Measurements from ENCODE around the gene MTUS2. TPM values are rescaled to one million over a fixed set of nuclear protein-coding genes. Genes with fewer than 3 reads are reported as not detected.

The MTUS2 gene
- total and polyA plus RNA-seq, 10 of the 15 experiments (the other 5 are each of a cell fraction or from before 2014, with no cell fraction given) = under 0.01 to 0.05 (median 0.02) TPM; not detected in 6

GRCh38 chr13:29266756-29267733 is 446.9 kb downstream of the MTUS2 start:
- intact Hi-C loops (cut with micrococcal nuclease; ENCODE audit: unreplicated experiment) = no loop called here
- no peaks in the 10 kb centered on the region for H3K4me1 ChIP-seq (ENCODE audit: control insufficient read depth, insufficient read depth, low read length)
- FAIRE-seq (no peak), ATAC-seq (no peak), DNase-seq (ENCODE audit: low read depth, low spot score) (no peak)
- in situ Hi-C loops (cut with MboI) = no loop called here
- ChIA-PET POLR2A (no interaction called here), RAD21 (ENCODE audit: unreplicated experiment) (no interaction called here), CTCF (no interaction called here), SMC1A (ENCODE audit: uncharacterized antibody, unreplicated experiment) (no interaction called here)
- H3K36me3 ChIP-seq (ENCODE audit: control insufficient read depth in 2 of 2, insufficient read depth in 2 of 2, low read length in 1 of 2) = no peaks in the 10 kb centered on the region
- no peak overlapping the region for H3K4me3 ChIP-seq
- no peak overlapping the region for H3K27ac ChIP-seq (ENCODE audit: control insufficient read depth, insufficient read depth)
- no peaks in the 10 kb centered on the region for H3K79me2 ChIP-seq (ENCODE audit: control insufficient read depth, insufficient read depth, low read length)
- no TSS peak for BruUV-seq (replicated peaks)
- no peak overlapping the region for H2AFZ ChIP-seq (ENCODE audit: control insufficient read depth, low read depth, low read length)
- no peaks in the 10 kb centered on the region; the same call in 2 of the 3 replicates for H3K9me3 ChIP-seq (replicated peaks; ENCODE audit: control insufficient read depth, insufficient read depth, low read length)
- H3K27me3 ChIP-seq (replicated peaks in 1 of 2; ENCODE audit: control insufficient read depth in 2 of 2, insufficient read depth in 2 of 2, low read length in 1 of 2) = no peaks in the 10 kb centered on the region
- TF ChIP-seq NR2F1 (conservative IDR thresholded peaks at IDR 0.05) (no peak), WRNIP1 (IDR thresholded peaks at IDR 0.05; ENCODE audit: borderline replicate concordance, low read depth, low read length) (no peak), E4F1 (IDR thresholded peaks at IDR 0.05; ENCODE audit: borderline replicate concordance, partially characterized antibody) (no peak), RFX5 (IDR thresholded peaks at IDR 0.05; ENCODE audit: low read depth, low read length) (no peak), ZSCAN29 (IDR thresholded peaks at IDR 0.05) (no peak), ZNF592 (IDR thresholded peaks at IDR 0.05) (no peak), NRF1 (conservative IDR thresholded peaks at IDR 0.05; ENCODE audit: low read depth, low read length) (no peak)
- no peaks in the 10 kb centered on the region for H4K20me1 ChIP-seq (ENCODE audit: control insufficient read depth, insufficient read depth)
- WGBS (ENCODE audit: insufficient coverage, insufficient replicate concordance, low lambda C conversion rate, missing lambda C conversion rate) = 26% methylated on average over 11 of the region's 11 CpGs
- H3K4me2 ChIP-seq (ENCODE audit: control insufficient read depth, insufficient read depth) = no peak overlapping the region
- H3K9ac ChIP-seq (ENCODE audit: control insufficient read depth, insufficient read depth, low read length) = no peak overlapping the region
